Umbilical cord (tissue), 1 donor: ENCODE results near the gene SUSD1. TPM values are rescaled to one million over a fixed set of nuclear protein-coding genes. Genes with fewer than 3 reads are reported as not detected.

Experiments
- total RNA-seq: library from RNA; depleted of rRNA; stranded (reverse); fragments of >200 nt; gene quantifications from one replicate; pipeline ENCODE4 v1.2.3, GENCODE V29; 2014; ENCODE audit warnings: low replicate concordance; ENCODE audit not compliant: insufficient read depth

SUSD1 gene
- total RNA-seq, 1 donor from 2014 or later: 19.5 TPM

Other genes starting within 250 kb of the SUSD1 start
- gene PTBP3, start 158.3 kb upstream of the SUSD1 start, total RNA-seq: 47.2 TPM
- 18.3 TPM for gene HSDL2, start 204.8 kb upstream of the SUSD1 start, total RNA-seq